ENCODE results near the gene UNCX.

DNA sequence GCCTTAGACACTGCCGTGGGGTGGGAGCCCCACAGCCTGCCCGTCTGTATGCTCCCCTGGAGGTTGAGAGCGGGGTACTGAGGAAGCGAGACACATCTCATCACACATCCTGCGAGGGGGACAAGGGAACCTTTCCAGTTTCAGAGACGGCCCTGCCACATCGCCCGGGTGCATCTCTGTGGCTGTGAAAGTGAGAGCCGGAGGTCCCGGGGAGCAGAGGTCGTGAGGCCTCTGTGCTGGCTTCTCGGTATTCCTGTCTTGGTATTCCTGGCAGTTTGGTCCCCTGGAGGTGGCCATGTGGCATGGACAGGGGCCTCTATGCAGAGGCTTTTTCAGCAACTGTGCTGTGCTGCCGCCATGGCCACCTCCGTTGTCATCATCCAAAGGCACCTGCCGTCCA is 30.8 kb upstream of the UNCX start:
- TF ChIP-seq, protein P1, sequence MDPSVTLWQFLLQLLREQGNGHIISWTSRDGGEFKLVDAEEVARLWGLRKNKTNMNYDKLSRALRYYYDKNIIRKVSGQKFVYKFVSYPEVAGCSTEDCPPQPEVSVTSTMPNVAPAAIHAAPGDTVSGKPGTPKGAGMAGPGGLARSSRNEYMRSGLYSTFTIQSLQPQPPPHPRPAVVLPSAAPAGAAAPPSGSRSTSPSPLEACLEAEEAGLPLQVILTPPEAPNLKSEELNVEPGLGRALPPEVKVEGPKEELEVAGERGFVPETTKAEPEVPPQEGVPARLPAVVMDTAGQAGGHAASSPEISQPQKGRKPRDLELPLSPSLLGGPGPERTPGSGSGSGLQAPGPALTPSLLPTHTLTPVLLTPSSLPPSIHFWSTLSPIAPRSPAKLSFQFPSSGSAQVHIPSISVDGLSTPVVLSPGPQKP (CRISPR knock-in tag; IDR thresholded peaks at IDR 0.05) = no peak
- TF ChIP-seq, protein P2, sequence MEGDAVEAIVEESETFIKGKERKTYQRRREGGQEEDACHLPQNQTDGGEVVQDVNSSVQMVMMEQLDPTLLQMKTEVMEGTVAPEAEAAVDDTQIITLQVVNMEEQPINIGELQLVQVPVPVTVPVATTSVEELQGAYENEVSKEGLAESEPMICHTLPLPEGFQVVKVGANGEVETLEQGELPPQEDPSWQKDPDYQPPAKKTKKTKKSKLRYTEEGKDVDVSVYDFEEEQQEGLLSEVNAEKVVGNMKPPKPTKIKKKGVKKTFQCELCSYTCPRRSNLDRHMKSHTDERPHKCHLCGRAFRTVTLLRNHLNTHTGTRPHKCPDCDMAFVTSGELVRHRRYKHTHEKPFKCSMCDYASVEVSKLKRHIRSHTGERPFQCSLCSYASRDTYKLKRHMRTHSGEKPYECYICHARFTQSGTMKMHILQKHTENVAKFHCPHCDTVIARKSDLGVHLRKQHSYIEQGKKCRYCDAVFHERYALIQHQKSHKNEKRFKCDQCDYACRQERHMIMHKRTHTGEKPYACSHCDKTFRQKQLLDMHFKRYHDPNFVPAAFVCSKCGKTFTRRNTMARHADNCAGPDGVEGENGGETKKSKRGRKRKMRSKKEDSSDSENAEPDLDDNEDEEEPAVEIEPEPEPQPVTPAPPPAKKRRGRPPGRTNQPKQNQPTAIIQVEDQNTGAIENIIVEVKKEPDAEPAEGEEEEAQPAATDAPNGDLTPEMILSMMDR (IDR thresholded peaks at IDR 0.05 in 2 of 3, conservative IDR thresholded peaks at IDR 0.05 in 1 of 3; ENCODE audit: insufficient read depth in 2 of 3, low read depth in 1 of 3, low read length in 3 of 3) = no peak
- TF ChIP-seq POLR2AphosphoS5 (IDR thresholded peaks at IDR 0.05; ENCODE audit: control insufficient read depth, insufficient read depth, low read depth, low read length) (no peak), FOXJ2 (tag; IDR thresholded peaks at IDR 0.05) (no peak), ARNT (IDR thresholded peaks at IDR 0.05) (no peak), CEBPB (tag; IDR thresholded peaks at IDR 0.05) (no peak), BRCA1 (IDR thresholded peaks at IDR 0.05) (no peak), BRCA1 (CRISPR knock-in tag; IDR thresholded peaks at IDR 0.05) (no peak), ILF3 (IDR thresholded peaks at IDR 0.05; ENCODE audit: borderline replicate concordance) (no peak), MTA3 (IDR thresholded peaks at IDR 0.05; ENCODE audit: borderline replicate concordance) (no peak), NFIC (IDR thresholded peaks at IDR 0.05) (no peak)
- TF ChIP-seq, protein P3, sequence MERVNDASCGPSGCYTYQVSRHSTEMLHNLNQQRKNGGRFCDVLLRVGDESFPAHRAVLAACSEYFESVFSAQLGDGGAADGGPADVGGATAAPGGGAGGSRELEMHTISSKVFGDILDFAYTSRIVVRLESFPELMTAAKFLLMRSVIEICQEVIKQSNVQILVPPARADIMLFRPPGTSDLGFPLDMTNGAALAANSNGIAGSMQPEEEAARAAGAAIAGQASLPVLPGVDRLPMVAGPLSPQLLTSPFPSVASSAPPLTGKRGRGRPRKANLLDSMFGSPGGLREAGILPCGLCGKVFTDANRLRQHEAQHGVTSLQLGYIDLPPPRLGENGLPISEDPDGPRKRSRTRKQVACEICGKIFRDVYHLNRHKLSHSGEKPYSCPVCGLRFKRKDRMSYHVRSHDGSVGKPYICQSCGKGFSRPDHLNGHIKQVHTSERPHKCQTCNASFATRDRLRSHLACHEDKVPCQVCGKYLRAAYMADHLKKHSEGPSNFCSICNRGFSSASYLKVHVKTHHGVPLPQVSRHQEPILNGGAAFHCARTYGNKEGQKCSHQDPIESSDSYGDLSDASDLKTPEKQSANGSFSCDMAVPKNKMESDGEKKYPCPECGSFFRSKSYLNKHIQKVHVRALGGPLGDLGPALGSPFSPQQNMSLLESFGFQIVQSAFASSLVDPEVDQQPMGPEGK (CRISPR knock-in tag; IDR thresholded peaks at IDR 0.05; ENCODE audit: borderline replicate concordance) = no peak
- TF ChIP-seq, protein P4, sequence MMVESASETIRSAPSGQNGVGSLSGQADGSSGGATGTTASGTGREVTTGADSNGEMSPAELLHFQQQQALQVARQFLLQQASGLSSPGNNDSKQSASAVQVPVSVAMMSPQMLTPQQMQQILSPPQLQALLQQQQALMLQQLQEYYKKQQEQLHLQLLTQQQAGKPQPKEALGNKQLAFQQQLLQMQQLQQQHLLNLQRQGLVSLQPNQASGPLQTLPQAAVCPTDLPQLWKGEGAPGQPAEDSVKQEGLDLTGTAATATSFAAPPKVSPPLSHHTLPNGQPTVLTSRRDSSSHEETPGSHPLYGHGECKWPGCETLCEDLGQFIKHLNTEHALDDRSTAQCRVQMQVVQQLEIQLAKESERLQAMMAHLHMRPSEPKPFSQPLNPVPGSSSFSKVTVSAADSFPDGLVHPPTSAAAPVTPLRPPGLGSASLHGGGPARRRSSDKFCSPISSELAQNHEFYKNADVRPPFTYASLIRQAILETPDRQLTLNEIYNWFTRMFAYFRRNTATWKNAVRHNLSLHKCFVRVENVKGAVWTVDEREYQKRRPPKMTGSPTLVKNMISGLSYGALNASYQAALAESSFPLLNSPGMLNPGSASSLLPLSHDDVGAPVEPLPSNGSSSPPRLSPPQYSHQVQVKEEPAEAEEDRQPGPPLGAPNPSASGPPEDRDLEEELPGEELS (CRISPR knock-in tag; IDR thresholded peaks at IDR 0.05; ENCODE audit: borderline replicate concordance) = no peak
